GM10266 (cell line): ENCODE results near the gene YJEFN3.

Experiments
- DNase-seq: peaks from one replicate; pipeline ENCODE4 v3.0.0; 2012; ENCODE audit errors: extremely low spot score
- CTCF ChIP-seq: IDR thresholded peaks from 2 replicates; pipeline ENCODE4 v1.5.1; 2012; ENCODE audit warnings: mild to moderate bottlenecking, low read depth; ENCODE audit not compliant: control insufficient read depth, insufficient read depth; ENCODE audit errors: missing control alignments

YJEFN3 gene

GRCh38 chr19:19546751-19547162 lies 18.0 kb downstream of the YJEFN3 start:
- no peak for DNase-seq
- TF ChIP-seq CTCF, result no peak

- no peak for TF ChIP-seq CTCF
- DNase-seq, result no peak
These were observed 19.1 kb downstream of the YJEFN3 start for GRCh38 chr19:19547674-19548336.

GRCh38 chr19:19548915-19549759 lies 20.4 kb downstream of the YJEFN3 start:
- no peak for DNase-seq
- TF ChIP-seq CTCF, result no peak

GRCh38 chr19:19549804-19550464 lies 21.2 kb downstream of the YJEFN3 start:
- no peak for TF ChIP-seq CTCF
- no peak for DNase-seq

GRCh38 chr19:19550485-19550929 lies 21.8 kb downstream of the YJEFN3 start:
- no peak for TF ChIP-seq CTCF
- no peak for DNase-seq

GRCh38 chr19:19550972-19551852 lies 22.5 kb downstream of the YJEFN3 start:
- no peak for TF ChIP-seq CTCF
- DNase-seq, result no peak
